ENCODE results near the gene AGPAT2.

DNA sequence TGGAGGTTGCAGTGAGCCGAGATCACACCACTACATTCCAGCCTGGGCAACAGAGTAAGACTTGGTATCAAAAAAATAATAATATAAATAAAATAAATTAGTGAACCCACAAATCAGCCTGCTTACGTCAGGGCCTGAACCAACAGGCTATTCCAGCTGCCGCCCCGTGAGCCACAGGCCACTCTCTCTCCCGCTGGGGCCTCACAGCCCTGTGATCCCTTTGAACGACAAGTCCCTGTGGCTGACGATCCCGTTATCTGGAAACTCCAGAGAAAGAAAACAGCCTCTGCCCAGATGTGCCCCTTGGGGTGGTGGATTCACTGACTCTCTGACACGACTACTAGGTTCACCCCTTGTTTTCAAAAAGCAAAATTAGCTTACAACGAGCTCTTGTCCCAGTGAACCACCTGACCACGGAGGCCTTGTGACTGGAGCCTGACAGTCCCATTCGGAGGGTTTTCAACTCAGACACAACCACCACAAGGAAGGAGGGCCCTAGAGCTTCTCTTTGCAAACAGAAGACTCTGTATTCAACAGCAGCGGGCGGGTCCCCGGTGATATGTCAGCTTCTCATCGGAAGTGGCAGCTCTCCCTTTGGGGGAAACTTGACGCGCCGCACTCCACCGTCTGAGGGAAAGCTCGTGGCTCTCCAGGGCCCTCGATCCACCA lies 20.7 kb upstream of the AGPAT2 start:
- no peak for TF ChIP-seq EZH2phosphoT487 (IDR thresholded peaks at IDR 0.05; ENCODE audit: borderline replicate concordance, low read length)
- TF ChIP-seq, protein P1, sequence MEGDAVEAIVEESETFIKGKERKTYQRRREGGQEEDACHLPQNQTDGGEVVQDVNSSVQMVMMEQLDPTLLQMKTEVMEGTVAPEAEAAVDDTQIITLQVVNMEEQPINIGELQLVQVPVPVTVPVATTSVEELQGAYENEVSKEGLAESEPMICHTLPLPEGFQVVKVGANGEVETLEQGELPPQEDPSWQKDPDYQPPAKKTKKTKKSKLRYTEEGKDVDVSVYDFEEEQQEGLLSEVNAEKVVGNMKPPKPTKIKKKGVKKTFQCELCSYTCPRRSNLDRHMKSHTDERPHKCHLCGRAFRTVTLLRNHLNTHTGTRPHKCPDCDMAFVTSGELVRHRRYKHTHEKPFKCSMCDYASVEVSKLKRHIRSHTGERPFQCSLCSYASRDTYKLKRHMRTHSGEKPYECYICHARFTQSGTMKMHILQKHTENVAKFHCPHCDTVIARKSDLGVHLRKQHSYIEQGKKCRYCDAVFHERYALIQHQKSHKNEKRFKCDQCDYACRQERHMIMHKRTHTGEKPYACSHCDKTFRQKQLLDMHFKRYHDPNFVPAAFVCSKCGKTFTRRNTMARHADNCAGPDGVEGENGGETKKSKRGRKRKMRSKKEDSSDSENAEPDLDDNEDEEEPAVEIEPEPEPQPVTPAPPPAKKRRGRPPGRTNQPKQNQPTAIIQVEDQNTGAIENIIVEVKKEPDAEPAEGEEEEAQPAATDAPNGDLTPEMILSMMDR (conservative IDR thresholded peaks at IDR 0.05; ENCODE audit: low read depth, low read length), result no peak
